Loucy (cell line): ENCODE data around the gene EEF1AKMT1.

Experiments used
- H2AFZ ChIP-seq: fragments of 200-600 bp; sonication (generic); 2 replicates; pipeline ENCODE4 v1.6.0; 2016; ENCODE audit warnings: antibody characterized with exemption, mild to moderate bottlenecking, low read length, moderate library complexity
- H3F3A ChIP-seq: fragments of 200-600 bp; 2 replicates; pipeline ENCODE4 v1.6.0; 2016; ENCODE audit warnings: antibody characterized with exemption, low read depth, mild to moderate bottlenecking
- H3K27me3 ChIP-seq: fragments of 200-600 bp; sonication (generic); 2 replicates; pipeline ENCODE4 v1.6.1; 2014; ENCODE audit warnings: low read length, mild to moderate bottlenecking; ENCODE audit not compliant: insufficient read depth, poor library complexity, severe bottlenecking
- H3K36me3 ChIP-seq: fragments of 200-600 bp; sonication (generic); 2 replicates; pipeline ENCODE4 v1.6.1; 2016; ENCODE audit warnings: low read length; ENCODE audit not compliant: insufficient read depth
- H3K4me1 ChIP-seq: fragments of 200-600 bp; sonication (generic); 2 replicates; pipeline ENCODE4 v1.5.1; 2014; ENCODE audit warnings: low read length, mild to moderate bottlenecking; ENCODE audit not compliant: insufficient read depth, poor library complexity, severe bottlenecking
- H3K4me2 ChIP-seq: fragments of 200-600 bp; sonication (generic); 2 replicates; pipeline ENCODE4 v1.6.0; 2014; ENCODE audit warnings: antibody characterized with exemption, low read length, low read depth, mild to moderate bottlenecking; ENCODE audit not compliant: poor library complexity, severe bottlenecking
- H3K4me3 ChIP-seq: fragments of 200-600 bp; sonication (generic); 2 replicates; pipeline ENCODE4 v1.5.1; 2014; ENCODE audit warnings: low read length, mild to moderate bottlenecking, mixed read lengths; ENCODE audit not compliant: poor library complexity, severe bottlenecking
- H3K79me2 ChIP-seq: fragments of 200-600 bp; sonication (generic); 2 replicates; pipeline ENCODE4 v1.6.1; 2014; ENCODE audit warnings: low read length; ENCODE audit not compliant: insufficient read depth
- H3K9ac ChIP-seq: fragments of 200-600 bp; sonication (generic); 2 replicates; pipeline ENCODE4 v1.6.0; 2014; ENCODE audit warnings: mild to moderate bottlenecking, low read depth, low read length, moderate library complexity; ENCODE audit not compliant: poor library complexity, severe bottlenecking
- H3K9me2 ChIP-seq: fragments of 200-600 bp; sonication (generic); replicated peaks from 2 replicates; pipeline ENCODE4 v1.6.1; 2016; ENCODE audit warnings: low read depth, low read length, mixed read lengths
- H3K9me3 ChIP-seq: fragments of 200-600 bp; sonication (generic); 2 replicates; pipeline ENCODE4 v1.6.1; 2014; ENCODE audit warnings: mild to moderate bottlenecking, antibody characterized with exemption, low read length, low read depth; ENCODE audit not compliant: insufficient read depth
- H4K20me1 ChIP-seq: fragments of 200-600 bp; sonication (generic); 2 replicates; pipeline ENCODE4 v1.6.0; 2014; ENCODE audit warnings: antibody characterized with exemption, low read length, mild to moderate bottlenecking; ENCODE audit not compliant: insufficient read depth, poor library complexity, severe bottlenecking
- EZH2phosphoT487 ChIP-seq: fragments of 200-600 bp; IDR thresholded peaks from 2 replicates; pipeline ENCODE4 v1.6.1; 2018; ENCODE audit warnings: antibody characterized with exemption, mild to moderate bottlenecking, moderate library complexity, borderline replicate concordance
- TF ChIP-seq, protein P1 (sequence below): fragments of 200-600 bp; sonication (generic); conservative IDR thresholded peaks from 2 replicates; pipeline ENCODE4 v1.5.1; 2014; ENCODE audit warnings: mild to moderate bottlenecking, antibody characterized with exemption, low read length

EEF1AKMT1 gene

DNA sequence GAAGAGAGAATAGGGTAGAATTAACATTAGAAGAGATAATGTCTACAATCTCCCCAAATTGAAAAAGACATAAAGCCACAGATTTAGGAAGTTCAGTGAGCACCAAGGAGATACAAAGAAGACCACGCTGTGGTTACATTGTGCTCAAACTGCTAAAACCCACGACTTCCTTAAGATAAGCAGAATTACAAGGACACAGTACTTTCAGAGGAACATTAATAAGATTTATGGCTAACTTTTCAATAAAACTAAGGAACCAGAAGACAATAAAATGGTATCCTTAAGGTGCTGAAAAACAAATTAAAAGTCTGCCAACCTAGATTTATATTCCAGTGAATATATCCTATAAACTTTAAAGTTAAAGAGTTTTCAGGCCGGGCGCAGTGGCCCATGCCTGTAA is 77.7 kb downstream of the EEF1AKMT1 start:
- H3K9me3 ChIP-seq = no peaks in the 10 kb centered on the region
- H2AFZ ChIP-seq = no peak overlapping the region
- H3K4me3 ChIP-seq = no peak overlapping the region
- peaks cover 2% of the 10 kb centered on the region for H3K27me3 ChIP-seq
- H4K20me1 ChIP-seq = no peaks in the 10 kb centered on the region
- no peak overlapping the region for H3K4me2 ChIP-seq
- H3F3A ChIP-seq = no peaks in the 10 kb centered on the region
- no peaks in the 10 kb centered on the region for H3K79me2 ChIP-seq
- no peak overlapping the region for H3K9ac ChIP-seq
- no peaks in the 10 kb centered on the region for H3K36me3 ChIP-seq
- no peak for TF ChIP-seq EZH2phosphoT487
- TF ChIP-seq, protein P1, sequence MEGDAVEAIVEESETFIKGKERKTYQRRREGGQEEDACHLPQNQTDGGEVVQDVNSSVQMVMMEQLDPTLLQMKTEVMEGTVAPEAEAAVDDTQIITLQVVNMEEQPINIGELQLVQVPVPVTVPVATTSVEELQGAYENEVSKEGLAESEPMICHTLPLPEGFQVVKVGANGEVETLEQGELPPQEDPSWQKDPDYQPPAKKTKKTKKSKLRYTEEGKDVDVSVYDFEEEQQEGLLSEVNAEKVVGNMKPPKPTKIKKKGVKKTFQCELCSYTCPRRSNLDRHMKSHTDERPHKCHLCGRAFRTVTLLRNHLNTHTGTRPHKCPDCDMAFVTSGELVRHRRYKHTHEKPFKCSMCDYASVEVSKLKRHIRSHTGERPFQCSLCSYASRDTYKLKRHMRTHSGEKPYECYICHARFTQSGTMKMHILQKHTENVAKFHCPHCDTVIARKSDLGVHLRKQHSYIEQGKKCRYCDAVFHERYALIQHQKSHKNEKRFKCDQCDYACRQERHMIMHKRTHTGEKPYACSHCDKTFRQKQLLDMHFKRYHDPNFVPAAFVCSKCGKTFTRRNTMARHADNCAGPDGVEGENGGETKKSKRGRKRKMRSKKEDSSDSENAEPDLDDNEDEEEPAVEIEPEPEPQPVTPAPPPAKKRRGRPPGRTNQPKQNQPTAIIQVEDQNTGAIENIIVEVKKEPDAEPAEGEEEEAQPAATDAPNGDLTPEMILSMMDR = no peak
- H3K4me1 ChIP-seq = no peaks in the 10 kb centered on the region
- H3K9me2 ChIP-seq = no peaks in the 10 kb centered on the region

DNA sequence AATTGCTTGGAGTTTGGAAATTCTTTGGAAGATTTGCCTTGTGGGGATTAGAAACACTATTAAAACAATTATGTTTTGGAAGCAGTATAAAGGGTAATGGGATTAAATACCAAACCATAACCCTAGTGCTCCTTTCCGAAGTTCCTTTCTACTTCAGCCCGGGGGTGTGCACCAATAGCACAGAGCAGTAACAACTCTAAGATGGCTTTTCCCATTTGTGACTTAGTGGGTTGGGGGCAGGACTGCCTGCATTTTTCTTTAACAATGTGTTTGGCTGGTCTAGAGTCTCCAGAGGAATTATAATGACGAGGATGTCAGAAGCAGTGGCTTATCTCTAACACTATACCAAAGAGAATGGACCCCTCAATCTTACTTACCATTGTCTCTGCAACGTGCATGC is 82.1 kb downstream of the EEF1AKMT1 start:
- H3K9me3 ChIP-seq = no peaks in the 10 kb centered on the region
- no peaks in the 10 kb centered on the region for H3K27me3 ChIP-seq
- H4K20me1 ChIP-seq = no peaks in the 10 kb centered on the region
- no peak overlapping the region for H3K9ac ChIP-seq
- no peaks in the 10 kb centered on the region for H3F3A ChIP-seq
- TF ChIP-seq, protein P1 = no peak
- TF ChIP-seq EZH2phosphoT487 = no peak
- no peak overlapping the region for H3K4me3 ChIP-seq
- no peak overlapping the region for H3K4me2 ChIP-seq
- no peaks in the 10 kb centered on the region for H3K79me2 ChIP-seq
- H3K9me2 ChIP-seq = no peaks in the 10 kb centered on the region
- no peak overlapping the region for H2AFZ ChIP-seq
- H3K36me3 ChIP-seq = no peaks in the 10 kb centered on the region
- no peaks in the 10 kb centered on the region for H3K4me1 ChIP-seq

DNA sequence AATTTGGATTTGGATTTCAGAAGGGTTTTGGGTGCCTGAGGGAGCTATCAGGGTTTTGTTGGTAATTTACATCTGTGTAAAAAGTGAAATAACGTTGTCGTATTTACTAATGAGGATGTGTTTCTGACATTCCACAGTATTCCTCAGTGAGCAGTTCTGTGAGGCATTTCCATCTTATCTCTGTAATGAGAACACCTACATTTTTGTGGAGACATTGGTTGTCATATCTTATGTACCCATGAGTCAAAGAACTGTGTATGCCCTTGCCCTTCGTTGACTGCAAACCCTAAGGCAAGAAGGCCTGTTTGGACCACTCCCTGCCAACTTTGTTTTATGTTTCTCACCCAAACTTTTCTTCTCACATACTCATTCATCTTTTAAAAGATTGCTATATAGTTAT is 84.5 kb downstream of the EEF1AKMT1 start:
- Histone ChIP-seq H3K4me2 (no peak overlapping the region), H2AFZ (no peak overlapping the region), H3F3A (no peaks in the 10 kb centered on the region), H3K27me3 (no peaks in the 10 kb centered on the region), H3K4me1 (no peaks in the 10 kb centered on the region), H3K9me3 (no peaks in the 10 kb centered on the region), H4K20me1 (no peaks in the 10 kb centered on the region), H3K4me3 (no peak overlapping the region), H3K79me2 (no peaks in the 10 kb centered on the region), H3K9ac (no peak overlapping the region), H3K36me3 (no peaks in the 10 kb centered on the region), H3K9me2 (no peaks in the 10 kb centered on the region)
- TF ChIP-seq, protein P1 = no peak
- TF ChIP-seq EZH2phosphoT487 = no peak
